Hepatocyte (in vitro differentiated cells): ENCODE results near the gene GNB1L.

Experiments used
- CTCF ChIP-seq: fragments of 200-600 bp; sonication (generic); IDR thresholded peaks from 2 replicates; pipeline ENCODE4 v1.5.1; 2016; ENCODE audit warnings: antibody characterized with exemption, mild to moderate bottlenecking; ENCODE audit not compliant: poor library complexity
- EZH2 ChIP-seq: fragments of 200-600 bp; sonication (generic); IDR thresholded peaks from 2 replicates; pipeline ENCODE4 v1.6.1; 2016; ENCODE audit warnings: antibody characterized with exemption, mild to moderate bottlenecking, borderline replicate concordance
- EZH2phosphoT487 ChIP-seq: fragments of 200-600 bp; sonication (generic); IDR thresholded peaks from one replicate; pipeline ENCODE4 v1.6.1; 2018; ENCODE audit warnings: antibody characterized with exemption, mild to moderate bottlenecking, low read depth, moderate library complexity; ENCODE audit not compliant: unreplicated experiment, severe bottlenecking

- TF ChIP-seq CTCF, result no peak
- no peak for TF ChIP-seq EZH2phosphoT487
- TF ChIP-seq EZH2, result no peak
These were observed 59.1 kb downstream of the GNB1L start for GRCh38 chr22:19795617-19796008.
